ENCODE data around the gene SHBG.

- TF ChIP-seq CTCF (IDR thresholded peaks at IDR 0.05; ENCODE audit: insufficient read depth, low read length, poor library complexity, severe bottlenecking) (no peak), EZH2phosphoT487 (conservative IDR thresholded peaks at IDR 0.05; ENCODE audit: low read length) (no peak)
These were observed 45.0 kb downstream of the SHBG start for GRCh38 chr17:7674934-7675333.

All from SU-DHL-6 (cell line).